H9 (cell line): ENCODE measurements around the gene ALDH2. TPM values are rescaled to one million over a fixed set of nuclear protein-coding genes. Genes with fewer than 3 reads are reported as not detected.

Experiments
- DNase-seq: peaks from one replicate; pipeline ENCODE4 v3.0.0-alpha.2; 2017
- H2AFZ ChIP-seq: one replicate; pipeline ENCODE4 v1.6.1; 2013; ENCODE audit warnings: mild to moderate bottlenecking, low read length, control low read depth, moderate library complexity
- H2AK5ac ChIP-seq: 2 replicates; pipeline ENCODE4 v1.6.1; 2013; ENCODE audit warnings: low read length, control low read depth, mixed read lengths; ENCODE audit not compliant: insufficient read length
- H2BK120ac ChIP-seq: one replicate; pipeline ENCODE4 v1.6.1; 2013; ENCODE audit warnings: low read depth, mild to moderate bottlenecking, low read length, control low read depth, inconsistent platforms; ENCODE audit not compliant: poor library complexity, severe bottlenecking
- H2BK12ac ChIP-seq: 2 replicates; pipeline ENCODE4 v1.6.1; 2013; ENCODE audit warnings: low read length, control low read depth, mixed read lengths, low read depth; ENCODE audit not compliant: insufficient read length
- H2BK15ac ChIP-seq: 2 replicates; pipeline ENCODE4 v1.6.1; 2013; ENCODE audit warnings: low read depth, low read length, control low read depth
- H2BK20ac ChIP-seq: one replicate; pipeline ENCODE4 v1.6.1; 2013; ENCODE audit warnings: low read depth, mild to moderate bottlenecking, low read length, control low read depth, inconsistent platforms; ENCODE audit not compliant: poor library complexity, severe bottlenecking
- H2BK5ac ChIP-seq: 2 replicates; pipeline ENCODE4 v1.6.1; 2013; ENCODE audit warnings: low read length, control low read depth, mixed read lengths; ENCODE audit not compliant: insufficient read length
- H3K14ac ChIP-seq: 2 replicates; pipeline ENCODE4 v1.6.1; 2013; ENCODE audit warnings: low read length, control low read depth; ENCODE audit not compliant: insufficient read depth
- H3K18ac ChIP-seq: 2 replicates; pipeline ENCODE4 v1.6.1; 2013; ENCODE audit warnings: low read depth, mild to moderate bottlenecking, mixed read lengths, low read length, control low read depth; ENCODE audit not compliant: insufficient read length
- H3K23ac ChIP-seq: 2 replicates; pipeline ENCODE4 v1.6.1; 2013; ENCODE audit warnings: low read length, control low read depth, mixed read lengths, low read depth; ENCODE audit not compliant: insufficient read length
- H3K23me2 ChIP-seq: 2 replicates; pipeline ENCODE4 v1.6.1; 2013; ENCODE audit warnings: low read depth, mild to moderate bottlenecking, mixed read lengths, low read length, control low read depth; ENCODE audit not compliant: insufficient read length, poor library complexity, severe bottlenecking
- H3K27ac ChIP-seq: 2 replicates; pipeline ENCODE4 v1.5.1; 2013; ENCODE audit warnings: low read length, control low read depth, mixed read lengths, low read depth; ENCODE audit not compliant: insufficient read length
- H3K27me3 ChIP-seq: 2 replicates; pipeline ENCODE4 v1.6.1; 2013; ENCODE audit warnings: low read length, control low read depth, inconsistent platforms; ENCODE audit not compliant: insufficient read depth
- H3K4ac ChIP-seq: 2 replicates; pipeline ENCODE4 v1.6.1; 2013; ENCODE audit warnings: low read depth, mild to moderate bottlenecking, control low read depth, inconsistent platforms, low read length, moderate library complexity
- H3K4me1 ChIP-seq: 2 replicates; pipeline ENCODE4 v1.6.1; 2013; ENCODE audit warnings: low read length, control low read depth, inconsistent platforms; ENCODE audit not compliant: insufficient read depth
- H3K4me2 ChIP-seq: 2 replicates; pipeline ENCODE4 v1.6.1; 2013; ENCODE audit warnings: low read length, control low read depth, mixed read lengths; ENCODE audit not compliant: insufficient read length, insufficient read depth
- H3K56ac ChIP-seq: 2 replicates; pipeline ENCODE4 v1.6.1; 2013; ENCODE audit warnings: low read depth, mild to moderate bottlenecking, mixed read lengths, low read length, control low read depth; ENCODE audit not compliant: insufficient read length
- H3K79me1 ChIP-seq: 2 replicates; pipeline ENCODE4 v1.6.1; 2013; ENCODE audit warnings: low read depth, mild to moderate bottlenecking, moderate library complexity, low read length, control low read depth, inconsistent platforms; ENCODE audit not compliant: insufficient read depth, poor library complexity, severe bottlenecking
- H3K79me2 ChIP-seq: 2 replicates; pipeline ENCODE4 v1.6.1; 2013; ENCODE audit warnings: low read length, control low read depth, inconsistent platforms; ENCODE audit not compliant: insufficient read depth
- H3K9ac ChIP-seq: 2 replicates; pipeline ENCODE4 v1.6.1; 2013; ENCODE audit warnings: low read length, control low read depth, mixed read lengths; ENCODE audit not compliant: insufficient read length; ENCODE audit errors: extremely low read depth
- H3K9me3 ChIP-seq: one replicate; pipeline ENCODE4 v1.6.1; 2013; ENCODE audit warnings: low read depth, low read length, inconsistent platforms; ENCODE audit not compliant: control insufficient read depth
- H3T11ph ChIP-seq: one replicate; pipeline ENCODE4 v1.6.1; 2013; ENCODE audit warnings: mild to moderate bottlenecking, low read length, control low read depth, inconsistent platforms
- H4K20me1 ChIP-seq: one replicate; pipeline ENCODE4 v1.6.1; 2013; ENCODE audit not compliant: control insufficient read depth, insufficient read length, insufficient read depth
- H4K5ac ChIP-seq: 2 replicates; pipeline ENCODE4 v1.6.1; 2013; ENCODE audit warnings: low read depth, mild to moderate bottlenecking, mixed read lengths, low read length, control low read depth; ENCODE audit not compliant: insufficient read length
- H4K8ac ChIP-seq: replicated peaks from 2 replicates; pipeline ENCODE4 v1.6.1; 2013; ENCODE audit warnings: low read length, control low read depth, mixed read lengths, low read depth; ENCODE audit not compliant: insufficient read length
- H4K91ac ChIP-seq: 2 replicates; pipeline ENCODE4 v1.6.1; 2013; ENCODE audit warnings: low read depth, mild to moderate bottlenecking, moderate library complexity, mixed read lengths, low read length, control low read depth; ENCODE audit not compliant: insufficient read length
- H3K27ac Mint-ChIP-seq, 3 experiments: 2 replicates in 2 of 3; 3 replicates in 1 of 3; pipeline ENCODE4 v1.8.0; 2020 to 2021; ENCODE audit warnings: mixed read lengths in 3 of 3, mild to moderate bottlenecking in 1 of 3, moderate library complexity in 1 of 3
- H3K27me3 Mint-ChIP-seq: 2 replicates; pipeline ENCODE4 v1.8.0; 2021; ENCODE audit warnings: low read depth, mild to moderate bottlenecking, moderate library complexity, mixed read lengths
- H3K36me3 Mint-ChIP-seq, 3 experiments: 2 replicates in 2 of 3; 3 replicates in 1 of 3; pipeline ENCODE4 v1.8.0; 2020 to 2021; ENCODE audit warnings: low read depth in 3 of 3, mixed read lengths in 3 of 3; ENCODE audit not compliant: insufficient read depth in 1 of 3
- H3K4me1 Mint-ChIP-seq, 2 experiments: 2 replicates each; pipeline ENCODE4 v1.8.0; 2020; ENCODE audit warnings: mixed read lengths in 2 of 2
- H3K4me3 Mint-ChIP-seq, 2 experiments: 2 replicates in 1 of 2; 3 replicates in 1 of 2; pipeline ENCODE4 v1.8.0; 2020 to 2021; ENCODE audit warnings: mild to moderate bottlenecking in 2 of 2, mixed read lengths in 2 of 2, moderate library complexity in 1 of 2
- H3K9me3 Mint-ChIP-seq, 2 experiments: 2 replicates in 1 of 2; 3 replicates in 1 of 2; pipeline ENCODE4 v1.8.0; 2020; ENCODE audit warnings: mild to moderate bottlenecking in 2 of 2, mixed read lengths in 2 of 2, moderate library complexity in 1 of 2
- CTCF ChIP-seq: fragments of 200-600 bp; sonication (generic); conservative IDR thresholded peaks from 3 replicates; pipeline ENCODE4 v1.8.0; 2021; ENCODE audit warnings: antibody characterized with exemption, mild to moderate bottlenecking
- whole genome bisulfite sequencing: extraction: QIAGEN DNeasy Blood & Tissue Kit; methylation state at CpG from one replicate; pipeline ENCODE4 v1.1.7; 2013; ENCODE audit warnings: missing lambda C conversion rate, low lambda C conversion rate, mixed read lengths; ENCODE audit not compliant: insufficient read length; ENCODE audit errors: extremely low coverage; 5-methylcytosine and 5-hydroxymethylcytosine counted together
- total RNA-seq: library from RNA; stranded (reverse); gene quantifications from 2 replicates; pipeline ENCODE4 v1.2.1, GENCODE V29; 2021

ALDH2 gene
- total RNA-seq, 1 experiment from 2014 or later, result 44.0 TPM

GRCh38 chr12:111730420-111730819, 36.3 kb upstream of the ALDH2 start:
- H3K27ac Mint-ChIP-seq, result peak overlapping the region in 2 of 3 experiments; percentile 13 to 70; a peak in 2 of 7 replicates

More at GRCh38 chr12:111730420-111730819, 36.3 kb upstream of the ALDH2 start:
- Mint-ChIP-seq H3K4me3 (no peak overlapping the region), H3K27me3 (no peaks in the 10 kb centered on the region), H3K4me1 (peaks cover 3 to 4% of the 10 kb centered on the region in 2 experiments; a peak in 2 of 4 replicates), H3K36me3 (peaks cover 12 to 46% (median 44%) of the 10 kb centered on the region in 3 experiments), H3K9me3 (peaks cover under 1% of the 10 kb centered on the region in 2 experiments; a peak in 3 of 5 replicates)
- H3K79me1 ChIP-seq, result no peaks in the 10 kb centered on the region
- no peaks in the 10 kb centered on the region for H4K20me1 ChIP-seq
- no peak for DNase-seq
- no peak overlapping the region for H3K14ac ChIP-seq
- H3K4me1 ChIP-seq, result no peaks in the 10 kb centered on the region
- TF ChIP-seq CTCF, result no peak
- H2BK5ac ChIP-seq, result no peak overlapping the region
- no peak overlapping the region for H3K23ac ChIP-seq
- H2BK15ac ChIP-seq, result no peak overlapping the region
- no peaks in the 10 kb centered on the region for H3K9me3 ChIP-seq
- H3K27ac ChIP-seq, result no peak overlapping the region
- H4K5ac ChIP-seq, result no peak overlapping the region
- no peak overlapping the region for H3K4ac ChIP-seq
- H3K79me2 ChIP-seq, result no peaks in the 10 kb centered on the region
- no peak overlapping the region for H3K18ac ChIP-seq
- no peak overlapping the region for H3K9ac ChIP-seq
- H2BK20ac ChIP-seq, result no peak overlapping the region
- H3K27me3 ChIP-seq, result no peaks in the 10 kb centered on the region
- no peak overlapping the region for H2BK12ac ChIP-seq
- no peak overlapping the region for H3T11ph ChIP-seq
- no peak overlapping the region for H3K56ac ChIP-seq
- H3K23me2 ChIP-seq, result no peaks in the 10 kb centered on the region
- no peak overlapping the region for H4K91ac ChIP-seq
- H2AK5ac ChIP-seq, result no peak overlapping the region
- WGBS, result no CpG with 5 or more reads among the region's 9 CpGs
- no peak overlapping the region for H3K4me2 ChIP-seq
- H4K8ac ChIP-seq, result no peak overlapping the region
- H2BK120ac ChIP-seq, result no peak overlapping the region
- H2AFZ ChIP-seq, result no peak overlapping the region
